ENCODE results near the gene COPRS. TPM values are rescaled to one million over a fixed set of nuclear protein-coding genes. Genes with fewer than 3 reads are reported as not detected.

COPRS gene
- total RNA-seq, 1 experiment from 2014 or later, result 37.5 TPM

- TF ChIP-seq, protein P1, sequence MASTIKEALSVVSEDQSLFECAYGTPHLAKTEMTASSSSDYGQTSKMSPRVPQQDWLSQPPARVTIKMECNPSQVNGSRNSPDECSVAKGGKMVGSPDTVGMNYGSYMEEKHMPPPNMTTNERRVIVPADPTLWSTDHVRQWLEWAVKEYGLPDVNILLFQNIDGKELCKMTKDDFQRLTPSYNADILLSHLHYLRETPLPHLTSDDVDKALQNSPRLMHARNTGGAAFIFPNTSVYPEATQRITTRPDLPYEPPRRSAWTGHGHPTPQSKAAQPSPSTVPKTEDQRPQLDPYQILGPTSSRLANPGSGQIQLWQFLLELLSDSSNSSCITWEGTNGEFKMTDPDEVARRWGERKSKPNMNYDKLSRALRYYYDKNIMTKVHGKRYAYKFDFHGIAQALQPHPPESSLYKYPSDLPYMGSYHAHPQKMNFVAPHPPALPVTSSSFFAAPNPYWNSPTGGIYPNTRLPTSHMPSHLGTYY (CRISPR knock-in tag; IDR thresholded peaks at IDR 0.05), result no peak
- TF ChIP-seq, protein P2, sequence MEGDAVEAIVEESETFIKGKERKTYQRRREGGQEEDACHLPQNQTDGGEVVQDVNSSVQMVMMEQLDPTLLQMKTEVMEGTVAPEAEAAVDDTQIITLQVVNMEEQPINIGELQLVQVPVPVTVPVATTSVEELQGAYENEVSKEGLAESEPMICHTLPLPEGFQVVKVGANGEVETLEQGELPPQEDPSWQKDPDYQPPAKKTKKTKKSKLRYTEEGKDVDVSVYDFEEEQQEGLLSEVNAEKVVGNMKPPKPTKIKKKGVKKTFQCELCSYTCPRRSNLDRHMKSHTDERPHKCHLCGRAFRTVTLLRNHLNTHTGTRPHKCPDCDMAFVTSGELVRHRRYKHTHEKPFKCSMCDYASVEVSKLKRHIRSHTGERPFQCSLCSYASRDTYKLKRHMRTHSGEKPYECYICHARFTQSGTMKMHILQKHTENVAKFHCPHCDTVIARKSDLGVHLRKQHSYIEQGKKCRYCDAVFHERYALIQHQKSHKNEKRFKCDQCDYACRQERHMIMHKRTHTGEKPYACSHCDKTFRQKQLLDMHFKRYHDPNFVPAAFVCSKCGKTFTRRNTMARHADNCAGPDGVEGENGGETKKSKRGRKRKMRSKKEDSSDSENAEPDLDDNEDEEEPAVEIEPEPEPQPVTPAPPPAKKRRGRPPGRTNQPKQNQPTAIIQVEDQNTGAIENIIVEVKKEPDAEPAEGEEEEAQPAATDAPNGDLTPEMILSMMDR (IDR thresholded peaks at IDR 0.05), result peak; percentile 79
- TF ChIP-seq USF1 (CRISPR knock-in tag; IDR thresholded peaks at IDR 0.05), result peak; percentile 59; the same call in 1 of the 2 replicates
Measured at GRCh38 chr17:31842195-31843069, 16.6 kb downstream of the COPRS start (continued).

DNA sequence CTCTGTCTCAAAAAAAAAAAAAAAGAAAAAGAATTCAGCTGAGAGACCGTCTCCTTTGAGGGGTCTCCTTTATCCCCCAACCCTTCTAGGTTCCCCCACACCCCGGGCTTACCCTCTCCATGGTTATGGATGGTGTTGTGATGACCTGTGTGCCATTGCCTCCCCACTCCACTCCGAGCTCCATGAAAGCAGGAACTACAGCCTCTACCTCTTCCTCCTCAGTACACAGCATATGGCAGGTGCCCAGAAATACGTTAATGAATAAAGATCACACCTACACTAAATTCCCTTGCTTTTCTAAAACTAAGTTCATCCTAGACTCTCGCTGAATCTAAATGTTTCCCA is 17.2 kb downstream of the COPRS start:
- Mint-ChIP-seq H3K4me3 (no peak overlapping the region), H3K27ac (no peak overlapping the region), H3K4me1 (no peaks in the 10 kb centered on the region), H3K9me3 (no peaks in the 10 kb centered on the region), H3K27me3 (ENCODE audit: low read depth) (peaks cover 5% of the 10 kb centered on the region; the same call in 1 of the 2 replicates), H3K36me3 (no peaks in the 10 kb centered on the region)
- DNase-seq (ENCODE audit: low spot score) (no peak), ATAC-seq (no peak)
- ChIA-PET CTCF (interaction anchor here (0.5 to 4.5 kb wide), 46 partner anchors 9 to 560 kb away, joined by 3 to 59 read pairs (median 5); partner anchors contain the start of genes COPRS and UTP6), POLR2A (no interaction called here)
- no peak for TF ChIP-seq GABPB1 (CRISPR knock-in tag; IDR thresholded peaks at IDR 0.05)
- no peak for TF ChIP-seq SOX15 (CRISPR knock-in tag; IDR thresholded peaks at IDR 0.05)
- TF ChIP-seq, protein P3, sequence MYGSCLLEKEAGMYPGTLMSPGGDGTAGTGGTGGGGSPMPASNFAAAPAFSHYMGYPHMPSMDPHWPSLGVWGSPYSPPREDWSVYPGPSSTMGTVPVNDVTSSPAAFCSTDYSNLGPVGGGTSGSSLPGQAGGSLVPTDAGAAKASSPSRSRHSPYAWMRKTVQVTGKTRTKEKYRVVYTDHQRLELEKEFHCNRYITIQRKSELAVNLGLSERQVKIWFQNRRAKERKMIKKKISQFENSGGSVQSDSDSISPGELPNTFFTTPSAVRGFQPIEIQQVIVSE (CRISPR knock-in tag; IDR thresholded peaks at IDR 0.05; ENCODE audit: borderline replicate concordance), result no peak
- no peak for TF ChIP-seq RELA (CRISPR knock-in tag; IDR thresholded peaks at IDR 0.05; ENCODE audit: borderline replicate concordance)
- no peak for TF ChIP-seq ATF1 (CRISPR knock-in tag; IDR thresholded peaks at IDR 0.05)
- TF ChIP-seq, protein P4, sequence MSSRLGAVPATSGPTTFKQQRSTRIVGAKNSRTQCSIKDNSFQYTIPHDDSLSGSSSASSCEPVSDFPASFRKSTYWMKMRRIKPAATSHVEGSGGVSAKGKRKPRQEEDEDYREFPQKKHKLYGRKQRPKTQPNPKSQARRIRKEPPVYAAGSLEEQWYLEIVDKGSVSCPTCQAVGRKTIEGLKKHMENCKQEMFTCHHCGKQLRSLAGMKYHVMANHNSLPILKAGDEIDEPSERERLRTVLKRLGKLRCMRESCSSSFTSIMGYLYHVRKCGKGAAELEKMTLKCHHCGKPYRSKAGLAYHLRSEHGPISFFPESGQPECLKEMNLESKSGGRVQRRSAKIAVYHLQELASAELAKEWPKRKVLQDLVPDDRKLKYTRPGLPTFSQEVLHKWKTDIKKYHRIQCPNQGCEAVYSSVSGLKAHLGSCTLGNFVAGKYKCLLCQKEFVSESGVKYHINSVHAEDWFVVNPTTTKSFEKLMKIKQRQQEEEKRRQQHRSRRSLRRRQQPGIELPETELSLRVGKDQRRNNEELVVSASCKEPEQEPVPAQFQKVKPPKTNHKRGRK (CRISPR knock-in tag; IDR thresholded peaks at IDR 0.05; ENCODE audit: borderline replicate concordance), result no peak
- no peak for TF ChIP-seq IRF1 (CRISPR knock-in tag; IDR thresholded peaks at IDR 0.05)
- TF ChIP-seq, protein P5, sequence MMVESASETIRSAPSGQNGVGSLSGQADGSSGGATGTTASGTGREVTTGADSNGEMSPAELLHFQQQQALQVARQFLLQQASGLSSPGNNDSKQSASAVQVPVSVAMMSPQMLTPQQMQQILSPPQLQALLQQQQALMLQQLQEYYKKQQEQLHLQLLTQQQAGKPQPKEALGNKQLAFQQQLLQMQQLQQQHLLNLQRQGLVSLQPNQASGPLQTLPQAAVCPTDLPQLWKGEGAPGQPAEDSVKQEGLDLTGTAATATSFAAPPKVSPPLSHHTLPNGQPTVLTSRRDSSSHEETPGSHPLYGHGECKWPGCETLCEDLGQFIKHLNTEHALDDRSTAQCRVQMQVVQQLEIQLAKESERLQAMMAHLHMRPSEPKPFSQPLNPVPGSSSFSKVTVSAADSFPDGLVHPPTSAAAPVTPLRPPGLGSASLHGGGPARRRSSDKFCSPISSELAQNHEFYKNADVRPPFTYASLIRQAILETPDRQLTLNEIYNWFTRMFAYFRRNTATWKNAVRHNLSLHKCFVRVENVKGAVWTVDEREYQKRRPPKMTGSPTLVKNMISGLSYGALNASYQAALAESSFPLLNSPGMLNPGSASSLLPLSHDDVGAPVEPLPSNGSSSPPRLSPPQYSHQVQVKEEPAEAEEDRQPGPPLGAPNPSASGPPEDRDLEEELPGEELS (CRISPR knock-in tag; IDR thresholded peaks at IDR 0.05), result no peak
- no peak for TF ChIP-seq JUN (CRISPR knock-in tag; IDR thresholded peaks at IDR 0.05)
- no peak for TF ChIP-seq RORB (CRISPR knock-in tag; IDR thresholded peaks at IDR 0.05)
- no peak for TF ChIP-seq CREB1 (CRISPR knock-in tag; IDR thresholded peaks at IDR 0.05)
- TF ChIP-seq EMX1 (CRISPR knock-in tag; IDR thresholded peaks at IDR 0.05), result no peak
- no peak for TF ChIP-seq CBFB (CRISPR knock-in tag; IDR thresholded peaks at IDR 0.05; ENCODE audit: low read depth)
- TF ChIP-seq, protein P6, sequence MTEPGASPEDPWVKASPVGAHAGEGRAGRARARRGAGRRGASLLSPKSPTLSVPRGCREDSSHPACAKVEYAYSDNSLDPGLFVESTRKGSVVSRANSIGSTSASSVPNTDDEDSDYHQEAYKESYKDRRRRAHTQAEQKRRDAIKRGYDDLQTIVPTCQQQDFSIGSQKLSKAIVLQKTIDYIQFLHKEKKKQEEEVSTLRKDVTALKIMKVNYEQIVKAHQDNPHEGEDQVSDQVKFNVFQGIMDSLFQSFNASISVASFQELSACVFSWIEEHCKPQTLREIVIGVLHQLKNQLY (CRISPR knock-in tag; IDR thresholded peaks at IDR 0.05), result no peak
- no peak for TF ChIP-seq NFATC4 (CRISPR knock-in tag; IDR thresholded peaks at IDR 0.05)
- TF ChIP-seq KAT7 (CRISPR knock-in tag; IDR thresholded peaks at IDR 0.05; ENCODE audit: borderline replicate concordance), result no peak
- TF ChIP-seq ZNF396 (CRISPR knock-in tag; IDR thresholded peaks at IDR 0.05; ENCODE audit: borderline replicate concordance), result no peak
- TF ChIP-seq, protein P7, sequence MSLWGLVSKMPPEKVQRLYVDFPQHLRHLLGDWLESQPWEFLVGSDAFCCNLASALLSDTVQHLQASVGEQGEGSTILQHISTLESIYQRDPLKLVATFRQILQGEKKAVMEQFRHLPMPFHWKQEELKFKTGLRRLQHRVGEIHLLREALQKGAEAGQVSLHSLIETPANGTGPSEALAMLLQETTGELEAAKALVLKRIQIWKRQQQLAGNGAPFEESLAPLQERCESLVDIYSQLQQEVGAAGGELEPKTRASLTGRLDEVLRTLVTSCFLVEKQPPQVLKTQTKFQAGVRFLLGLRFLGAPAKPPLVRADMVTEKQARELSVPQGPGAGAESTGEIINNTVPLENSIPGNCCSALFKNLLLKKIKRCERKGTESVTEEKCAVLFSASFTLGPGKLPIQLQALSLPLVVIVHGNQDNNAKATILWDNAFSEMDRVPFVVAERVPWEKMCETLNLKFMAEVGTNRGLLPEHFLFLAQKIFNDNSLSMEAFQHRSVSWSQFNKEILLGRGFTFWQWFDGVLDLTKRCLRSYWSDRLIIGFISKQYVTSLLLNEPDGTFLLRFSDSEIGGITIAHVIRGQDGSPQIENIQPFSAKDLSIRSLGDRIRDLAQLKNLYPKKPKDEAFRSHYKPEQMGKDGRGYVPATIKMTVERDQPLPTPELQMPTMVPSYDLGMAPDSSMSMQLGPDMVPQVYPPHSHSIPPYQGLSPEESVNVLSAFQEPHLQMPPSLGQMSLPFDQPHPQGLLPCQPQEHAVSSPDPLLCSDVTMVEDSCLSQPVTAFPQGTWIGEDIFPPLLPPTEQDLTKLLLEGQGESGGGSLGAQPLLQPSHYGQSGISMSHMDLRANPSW (CRISPR knock-in tag; conservative IDR thresholded peaks at IDR 0.05; ENCODE audit: low read depth), result no peak
- TF ChIP-seq ZNF232 (CRISPR knock-in tag; IDR thresholded peaks at IDR 0.05), result no peak
